H9 (cell line): Measurements from ENCODE around the gene OTUD6A. TPM values are rescaled to one million over a fixed set of nuclear protein-coding genes. Genes with fewer than 3 reads are reported as not detected.

Experiments
- DNase-seq: peaks from one replicate; pipeline ENCODE4 v3.0.0-alpha.2; 2017
- H2AFZ ChIP-seq: one replicate; pipeline ENCODE4 v1.6.1; 2013; ENCODE audit warnings: mild to moderate bottlenecking, low read length, control low read depth, moderate library complexity
- H2AK5ac ChIP-seq: 2 replicates; pipeline ENCODE4 v1.6.1; 2013; ENCODE audit warnings: low read length, control low read depth, mixed read lengths; ENCODE audit not compliant: insufficient read length
- H2BK120ac ChIP-seq: one replicate; pipeline ENCODE4 v1.6.1; 2013; ENCODE audit warnings: low read depth, mild to moderate bottlenecking, low read length, control low read depth, inconsistent platforms; ENCODE audit not compliant: poor library complexity, severe bottlenecking
- H2BK12ac ChIP-seq: 2 replicates; pipeline ENCODE4 v1.6.1; 2013; ENCODE audit warnings: low read length, control low read depth, mixed read lengths, low read depth; ENCODE audit not compliant: insufficient read length
- H2BK15ac ChIP-seq: 2 replicates; pipeline ENCODE4 v1.6.1; 2013; ENCODE audit warnings: low read depth, low read length, control low read depth
- H2BK20ac ChIP-seq: one replicate; pipeline ENCODE4 v1.6.1; 2013; ENCODE audit warnings: low read depth, mild to moderate bottlenecking, low read length, control low read depth, inconsistent platforms; ENCODE audit not compliant: poor library complexity, severe bottlenecking
- H2BK5ac ChIP-seq: 2 replicates; pipeline ENCODE4 v1.6.1; 2013; ENCODE audit warnings: low read length, control low read depth, mixed read lengths; ENCODE audit not compliant: insufficient read length
- H3K14ac ChIP-seq: 2 replicates; pipeline ENCODE4 v1.6.1; 2013; ENCODE audit warnings: low read length, control low read depth; ENCODE audit not compliant: insufficient read depth
- H3K18ac ChIP-seq: 2 replicates; pipeline ENCODE4 v1.6.1; 2013; ENCODE audit warnings: low read depth, mild to moderate bottlenecking, mixed read lengths, low read length, control low read depth; ENCODE audit not compliant: insufficient read length
- H3K23ac ChIP-seq: 2 replicates; pipeline ENCODE4 v1.6.1; 2013; ENCODE audit warnings: low read length, control low read depth, mixed read lengths, low read depth; ENCODE audit not compliant: insufficient read length
- H3K23me2 ChIP-seq: 2 replicates; pipeline ENCODE4 v1.6.1; 2013; ENCODE audit warnings: low read depth, mild to moderate bottlenecking, mixed read lengths, low read length, control low read depth; ENCODE audit not compliant: insufficient read length, poor library complexity, severe bottlenecking
- H3K27ac ChIP-seq: 2 replicates; pipeline ENCODE4 v1.5.1; 2013; ENCODE audit warnings: low read length, control low read depth, mixed read lengths, low read depth; ENCODE audit not compliant: insufficient read length
- H3K27me3 ChIP-seq: 2 replicates; pipeline ENCODE4 v1.6.1; 2013; ENCODE audit warnings: low read length, control low read depth, inconsistent platforms; ENCODE audit not compliant: insufficient read depth
- H3K4ac ChIP-seq: 2 replicates; pipeline ENCODE4 v1.6.1; 2013; ENCODE audit warnings: low read depth, mild to moderate bottlenecking, control low read depth, inconsistent platforms, low read length, moderate library complexity
- H3K4me1 ChIP-seq: 2 replicates; pipeline ENCODE4 v1.6.1; 2013; ENCODE audit warnings: low read length, control low read depth, inconsistent platforms; ENCODE audit not compliant: insufficient read depth
- H3K4me2 ChIP-seq: 2 replicates; pipeline ENCODE4 v1.6.1; 2013; ENCODE audit warnings: low read length, control low read depth, mixed read lengths; ENCODE audit not compliant: insufficient read length, insufficient read depth
- H3K56ac ChIP-seq: 2 replicates; pipeline ENCODE4 v1.6.1; 2013; ENCODE audit warnings: low read depth, mild to moderate bottlenecking, mixed read lengths, low read length, control low read depth; ENCODE audit not compliant: insufficient read length
- H3K79me1 ChIP-seq: 2 replicates; pipeline ENCODE4 v1.6.1; 2013; ENCODE audit warnings: low read depth, mild to moderate bottlenecking, moderate library complexity, low read length, control low read depth, inconsistent platforms; ENCODE audit not compliant: insufficient read depth, poor library complexity, severe bottlenecking
- H3K79me2 ChIP-seq: 2 replicates; pipeline ENCODE4 v1.6.1; 2013; ENCODE audit warnings: low read length, control low read depth, inconsistent platforms; ENCODE audit not compliant: insufficient read depth
- H3K9ac ChIP-seq: 2 replicates; pipeline ENCODE4 v1.6.1; 2013; ENCODE audit warnings: low read length, control low read depth, mixed read lengths; ENCODE audit not compliant: insufficient read length; ENCODE audit errors: extremely low read depth
- H3K9me3 ChIP-seq: one replicate; pipeline ENCODE4 v1.6.1; 2013; ENCODE audit warnings: low read depth, low read length, inconsistent platforms; ENCODE audit not compliant: control insufficient read depth
- H3T11ph ChIP-seq: one replicate; pipeline ENCODE4 v1.6.1; 2013; ENCODE audit warnings: mild to moderate bottlenecking, low read length, control low read depth, inconsistent platforms
- H4K20me1 ChIP-seq: one replicate; pipeline ENCODE4 v1.6.1; 2013; ENCODE audit not compliant: control insufficient read depth, insufficient read length, insufficient read depth
- H4K5ac ChIP-seq: 2 replicates; pipeline ENCODE4 v1.6.1; 2013; ENCODE audit warnings: low read depth, mild to moderate bottlenecking, mixed read lengths, low read length, control low read depth; ENCODE audit not compliant: insufficient read length
- H4K8ac ChIP-seq: replicated peaks from 2 replicates; pipeline ENCODE4 v1.6.1; 2013; ENCODE audit warnings: low read length, control low read depth, mixed read lengths, low read depth; ENCODE audit not compliant: insufficient read length
- H4K91ac ChIP-seq: 2 replicates; pipeline ENCODE4 v1.6.1; 2013; ENCODE audit warnings: low read depth, mild to moderate bottlenecking, moderate library complexity, mixed read lengths, low read length, control low read depth; ENCODE audit not compliant: insufficient read length
- H3K27ac Mint-ChIP-seq, 3 experiments: 2 replicates in 2 of 3; 3 replicates in 1 of 3; pipeline ENCODE4 v1.8.0; 2020 to 2021; ENCODE audit warnings: mixed read lengths in 3 of 3, mild to moderate bottlenecking in 1 of 3, moderate library complexity in 1 of 3
- H3K27me3 Mint-ChIP-seq: 2 replicates; pipeline ENCODE4 v1.8.0; 2021; ENCODE audit warnings: low read depth, mild to moderate bottlenecking, moderate library complexity, mixed read lengths
- H3K36me3 Mint-ChIP-seq, 3 experiments: 2 replicates in 2 of 3; 3 replicates in 1 of 3; pipeline ENCODE4 v1.8.0; 2020 to 2021; ENCODE audit warnings: low read depth in 3 of 3, mixed read lengths in 3 of 3; ENCODE audit not compliant: insufficient read depth in 1 of 3
- H3K4me1 Mint-ChIP-seq, 2 experiments: 2 replicates each; pipeline ENCODE4 v1.8.0; 2020; ENCODE audit warnings: mixed read lengths in 2 of 2
- H3K4me3 Mint-ChIP-seq, 2 experiments: 2 replicates in 1 of 2; 3 replicates in 1 of 2; pipeline ENCODE4 v1.8.0; 2020 to 2021; ENCODE audit warnings: mild to moderate bottlenecking in 2 of 2, mixed read lengths in 2 of 2, moderate library complexity in 1 of 2
- H3K9me3 Mint-ChIP-seq, 2 experiments: 2 replicates in 1 of 2; 3 replicates in 1 of 2; pipeline ENCODE4 v1.8.0; 2020; ENCODE audit warnings: mild to moderate bottlenecking in 2 of 2, mixed read lengths in 2 of 2, moderate library complexity in 1 of 2
- CTCF ChIP-seq: fragments of 200-600 bp; sonication (generic); conservative IDR thresholded peaks from 3 replicates; pipeline ENCODE4 v1.8.0; 2021; ENCODE audit warnings: antibody characterized with exemption, mild to moderate bottlenecking
- WGBS: extraction: QIAGEN DNeasy Blood & Tissue Kit; methylation state at CpG from one replicate; pipeline ENCODE4 v1.1.7; 2013; ENCODE audit warnings: missing lambda C conversion rate, low lambda C conversion rate, mixed read lengths; ENCODE audit not compliant: insufficient read length; ENCODE audit errors: extremely low coverage; 5-methylcytosine and 5-hydroxymethylcytosine counted together
- total RNA-seq: library from RNA; stranded (reverse); gene quantifications from 2 replicates; pipeline ENCODE4 v1.2.1, GENCODE V29; 2021

OTUD6A gene
- total RNA-seq, 1 experiment from 2014 or later = not detected

GRCh38 chrX:70079297-70079696 lies 17.0 kb downstream of the OTUD6A start:
- Mint-ChIP-seq H3K27me3 (no peaks in the 10 kb centered on the region; the same call in 1 of the 2 replicates), H3K9me3 (peaks cover 70 to 75% of the 10 kb centered on the region in 2 experiments), H3K27ac (no peak overlapping the region), H3K36me3 (peaks cover 2 to 12% (median 3%) of the 10 kb centered on the region in 3 experiments; a peak in 6 of 7 replicates), H3K4me3 (no peak overlapping the region; a peak in 1 of 5 replicates), H3K4me1 (peaks cover 11 to 20% of the 10 kb centered on the region in 2 experiments)
- H3K79me1 ChIP-seq = no peaks in the 10 kb centered on the region
- H3K4me1 ChIP-seq = no peaks in the 10 kb centered on the region; the same call in 1 of the 2 replicates
- H3K4me2 ChIP-seq = no peak overlapping the region
- no peak overlapping the region for H3K9ac ChIP-seq
- no peak overlapping the region for H3K23ac ChIP-seq
- no peaks in the 10 kb centered on the region for H3K23me2 ChIP-seq
- H3K27me3 ChIP-seq = no peaks in the 10 kb centered on the region
- no peak overlapping the region for H2BK20ac ChIP-seq
- H3K4ac ChIP-seq = no peak overlapping the region
- H3K9me3 ChIP-seq = peaks cover 37% of the 10 kb centered on the region
- no peak overlapping the region for H4K91ac ChIP-seq
- no peak overlapping the region for H3T11ph ChIP-seq
- H3K18ac ChIP-seq = no peak overlapping the region
- no peaks in the 10 kb centered on the region for H3K79me2 ChIP-seq
- H2BK15ac ChIP-seq = no peak overlapping the region
- no peak overlapping the region for H2BK5ac ChIP-seq
- no peak overlapping the region for H4K8ac ChIP-seq
- whole genome bisulfite sequencing = no CpG with 5 or more reads among the region's 5 CpGs
- no peak for DNase-seq
- H3K27ac ChIP-seq = no peak overlapping the region
- TF ChIP-seq CTCF = no peak
- no peak overlapping the region for H2BK12ac ChIP-seq
- no peaks in the 10 kb centered on the region for H4K20me1 ChIP-seq
- H2AK5ac ChIP-seq = no peak overlapping the region
- no peak overlapping the region for H3K14ac ChIP-seq
- H3K56ac ChIP-seq = no peak overlapping the region
- no peak overlapping the region for H4K5ac ChIP-seq
- no peak overlapping the region for H2AFZ ChIP-seq
- no peak overlapping the region for H2BK120ac ChIP-seq
